H1 (cell line): Measurements from ENCODE around the gene UBE2E2. TPM values are rescaled to one million over a fixed set of nuclear protein-coding genes. Genes with fewer than 3 reads are reported as not detected.

Source experiments
- CTCF ChIA-PET: fragments of 300-600 bp; sonication (Branson Sonifier 250); formaldehyde crosslinking; loops from one replicate; lab custom pipeline; 2021; ENCODE audit not compliant: partially characterized antibody; lab: Charles Lee
- POLR2A ChIA-PET: fragments of 300-600 bp; sonication (Branson Sonifier 250); formaldehyde crosslinking; loops from one replicate; lab custom pipeline; 2021; ENCODE audit warnings: inconsistent platforms; ENCODE audit not compliant: partially characterized antibody; lab: Charles Lee
- DNase-seq, 2 experiments: peaks; one replicate each; pipeline versions ENCODE4 v3.0.0 to v3.0.0-alpha.2; 2010 to 2022; ENCODE audit warnings: low spot score in 2 of 2, low read depth in 1 of 2, mixed read lengths in 1 of 2
- FAIRE-seq: peaks from 2 replicates; lab custom pipeline; 2011; peaks lifted over from hg19 to GRCh38; lab: Jason Lieb, UNC
- H2AFZ ChIP-seq: 2 replicates; pipeline ENCODE4 v1.8.1; 2012; ENCODE audit warnings: low read length, inconsistent platforms
- H2AK5ac ChIP-seq: 2 replicates; pipeline ENCODE4 v1.6.1; 2013; ENCODE audit warnings: low read depth, low read length
- H2BK120ac ChIP-seq: replicated peaks from 2 replicates; pipeline ENCODE3; 2013; ENCODE audit warnings: low read depth, low read length, inconsistent platforms
- H2BK12ac ChIP-seq: 2 replicates; pipeline ENCODE4 v1.6.1; 2013; ENCODE audit warnings: low read depth, low read length
- H2BK15ac ChIP-seq: 2 replicates; pipeline ENCODE4 v1.6.1; 2013; ENCODE audit warnings: low read length
- H2BK20ac ChIP-seq: 2 replicates; pipeline ENCODE4 v1.6.1; 2013; ENCODE audit warnings: low read length
- H2BK5ac ChIP-seq: 2 replicates; pipeline ENCODE4 v1.6.1; 2013; ENCODE audit warnings: low read depth, low read length
- H3K14ac ChIP-seq: 2 replicates; pipeline ENCODE4 v1.6.1; 2013; ENCODE audit warnings: inconsistent platforms; ENCODE audit not compliant: insufficient read length
- H3K18ac ChIP-seq: 2 replicates; pipeline ENCODE4 v1.6.1; 2013; ENCODE audit warnings: low read length; ENCODE audit errors: extremely low read depth
- H3K23ac ChIP-seq: 2 replicates; pipeline ENCODE4 v1.6.1; 2013; ENCODE audit warnings: inconsistent platforms; ENCODE audit not compliant: insufficient read length
- H3K23me2 ChIP-seq: 2 replicates; pipeline ENCODE4 v1.6.1; 2013; ENCODE audit warnings: low read depth, low read length
- H3K27ac ChIP-seq: 2 replicates; pipeline ENCODE4 v1.6.1; 2011; ENCODE audit warnings: low read depth, low read length, inconsistent platforms
- H3K27me3 ChIP-seq, 4 experiments: replicated peaks in 1 of 4; 1 replicate in 1 of 4; 2 replicates in 3 of 4; pipeline versions ENCODE4 v1.6.1 to v1.8.1; 2011 to 2013; ENCODE audit warnings: low read length in 3 of 4, mild to moderate bottlenecking in 3 of 4, inconsistent platforms in 2 of 4, mixed read lengths in 2 of 4, moderate library complexity in 1 of 4; ENCODE audit not compliant: control insufficient read depth in 3 of 4, insufficient read depth in 3 of 4; ENCODE audit errors: extremely low read depth in 1 of 4
- H3K36me3 ChIP-seq, 4 experiments: 2 replicates each; pipeline versions ENCODE4 v1.6.1 to v1.8.1; 2011 to 2013; ENCODE audit warnings: mild to moderate bottlenecking in 4 of 4, low read length in 3 of 4, moderate library complexity in 2 of 4, control low read depth in 1 of 4, inconsistent platforms in 1 of 4; ENCODE audit not compliant: insufficient read depth in 4 of 4, control insufficient read depth in 2 of 4
- H3K4ac ChIP-seq: replicated peaks from 2 replicates; pipeline ENCODE3; 2013; ENCODE audit warnings: low read length, low read depth, mixed read lengths, inconsistent platforms; ENCODE audit not compliant: insufficient read length
- H3K4me1 ChIP-seq, 4 experiments: replicated peaks in 1 of 4; 1 replicate in 1 of 4; 2 replicates in 3 of 4; pipeline versions ENCODE4 v1.6.1 to v1.8.1; 2011 to 2013; ENCODE audit warnings: low read length in 3 of 4, inconsistent platforms in 2 of 4, mixed read lengths in 1 of 4; ENCODE audit not compliant: insufficient read depth in 4 of 4, control insufficient read depth in 3 of 4
- H3K4me2 ChIP-seq, 2 experiments: 2 replicates each; pipeline versions ENCODE4 v1.6.1 to v1.8.1; 2011 to 2013; ENCODE audit warnings: low read depth in 2 of 2, low read length in 2 of 2, control low read depth in 1 of 2, inconsistent platforms in 1 of 2, mild to moderate bottlenecking in 1 of 2; ENCODE audit not compliant: insufficient read depth in 1 of 2
- H3K4me3 ChIP-seq, 4 experiments: fragments of 200-600, 300-600 bp in 1 of 4; sonication (generic), shearing (Covaris generic), sonication (Bioruptor Twin) in 1 of 4; 2 replicates each; pipeline versions ENCODE4 v1.5.1 to v1.8.1; 2011 to 2016; ENCODE audit warnings: low read length in 4 of 4, low read depth in 3 of 4, control low read depth in 2 of 4, inconsistent platforms in 2 of 4, mild to moderate bottlenecking in 2 of 4, mixed read lengths in 1 of 4, moderate library complexity in 1 of 4; ENCODE audit not compliant: insufficient read depth in 2 of 4; ENCODE audit errors: extremely low read depth in 1 of 4
- H3K56ac ChIP-seq: replicated peaks from 2 replicates; pipeline ENCODE3; 2013; ENCODE audit warnings: low read depth, mild to moderate bottlenecking, mixed read lengths, low read length, inconsistent platforms; ENCODE audit not compliant: insufficient read length
- H3K79me1 ChIP-seq: 2 replicates; pipeline ENCODE4 v1.6.1; 2013; ENCODE audit warnings: low read depth, low read length, control low read depth
- H3K79me2 ChIP-seq, 2 experiments: 2 replicates each; pipeline versions ENCODE4 v1.6.1 to v1.8.1; 2012 to 2013; ENCODE audit warnings: low read length in 2 of 2, mild to moderate bottlenecking in 2 of 2, inconsistent platforms in 1 of 2; ENCODE audit not compliant: insufficient read depth in 2 of 2, control insufficient read depth in 1 of 2
- H3K9ac ChIP-seq, 4 experiments: replicated peaks in 1 of 4; 1 replicate in 1 of 4; 2 replicates in 3 of 4; pipeline versions ENCODE4 v1.6.1 to v1.8.1; 2011 to 2013; ENCODE audit warnings: low read depth in 3 of 4, low read length in 3 of 4, control low read depth in 2 of 4, mild to moderate bottlenecking in 2 of 4, moderate library complexity in 2 of 4, inconsistent platforms in 1 of 4; ENCODE audit errors: extremely low read depth in 1 of 4
- H3K9me3 ChIP-seq, 2 experiments: 2 replicates each; pipeline versions ENCODE4 v1.6.1 to v1.8.1; 2012 to 2013; ENCODE audit warnings: mild to moderate bottlenecking in 2 of 2, moderate library complexity in 2 of 2, control low read depth in 1 of 2, inconsistent platforms in 1 of 2, low read depth in 1 of 2, low read length in 1 of 2, mixed read lengths in 1 of 2; ENCODE audit not compliant: insufficient read depth in 2 of 2
- H4K20me1 ChIP-seq, 2 experiments: replicated peaks in 1 of 2; 2 replicates each; pipeline versions ENCODE3 to v1.8.1; 2011 to 2013; ENCODE audit warnings: inconsistent platforms in 2 of 2, low read length in 2 of 2, mild to moderate bottlenecking in 1 of 2; ENCODE audit not compliant: insufficient read depth in 2 of 2, control insufficient read depth in 1 of 2
- H4K5ac ChIP-seq: 2 replicates; pipeline ENCODE4 v1.6.1; 2013; ENCODE audit warnings: low read length, low read depth, mixed read lengths, inconsistent platforms; ENCODE audit not compliant: insufficient read length
- H4K8ac ChIP-seq: 2 replicates; pipeline ENCODE4 v1.8.0; 2013; ENCODE audit warnings: mild to moderate bottlenecking, moderate library complexity, low read length, inconsistent platforms; ENCODE audit not compliant: insufficient read depth; ENCODE audit errors: extremely low read depth
- H4K91ac ChIP-seq: replicated peaks from 2 replicates; pipeline ENCODE3; 2013; ENCODE audit warnings: low read length, mixed read lengths, inconsistent platforms; ENCODE audit not compliant: insufficient read length
- BACH1 ChIP-seq: IDR thresholded peaks from 2 replicates; pipeline ENCODE4 v1.6.1; 2012; ENCODE audit warnings: low read length, improper control_type of control experiment
- CEBPB ChIP-seq: IDR thresholded peaks from 2 replicates; pipeline ENCODE4 v1.6.1; 2012; ENCODE audit warnings: low read depth, low read length
- CREB1 ChIP-seq: IDR thresholded peaks from 2 replicates; pipeline ENCODE4 v1.6.1; 2012; ENCODE audit warnings: inconsistent platforms
- CTBP2 ChIP-seq: IDR thresholded peaks from 2 replicates; pipeline ENCODE4 v1.7.0; 2011; ENCODE audit warnings: borderline replicate concordance, mild to moderate bottlenecking, moderate library complexity, mixed read lengths, low read length; ENCODE audit not compliant: insufficient read depth, insufficient read length
- CTCF ChIP-seq, 3 experiments: IDR thresholded peaks; 1 replicate in 2 of 3; 2 replicates in 1 of 3; pipeline versions ENCODE4 v1.5.1 to v1.6.1; 2011; ENCODE audit warnings: low read length in 3 of 3, mild to moderate bottlenecking in 3 of 3, inconsistent platforms in 2 of 3, low read depth in 1 of 3, moderate library complexity in 1 of 3; ENCODE audit not compliant: insufficient read depth in 1 of 3; ENCODE audit errors: control extremely low read depth in 1 of 3
- EP300 ChIP-seq, 2 experiments: IDR thresholded peaks; 1 replicate in 1 of 2; 2 replicates in 1 of 2; pipeline ENCODE4 v1.6.1; 2011 to 2012; ENCODE audit warnings: low read depth in 2 of 2, low read length in 2 of 2, mild to moderate bottlenecking in 2 of 2, borderline replicate concordance in 1 of 2, inconsistent platforms in 1 of 2, moderate library complexity in 1 of 2
- MAFK ChIP-seq: IDR thresholded peaks from 2 replicates; pipeline ENCODE4 v1.6.1; 2012; ENCODE audit warnings: low read depth, mild to moderate bottlenecking, improper control_type of control experiment, low read length
- POU5F1 ChIP-seq: IDR thresholded peaks from 2 replicates; pipeline ENCODE4 v1.6.1; 2011; ENCODE audit warnings: low read depth, mild to moderate bottlenecking, low read length, moderate library complexity
- RXRA ChIP-seq: IDR thresholded peaks from 2 replicates; pipeline ENCODE4 v1.6.1; 2011; ENCODE audit warnings: low read depth, mild to moderate bottlenecking, low read length, moderate library complexity; ENCODE audit not compliant: insufficient read depth
- ZNF274 ChIP-seq: IDR thresholded peaks from 2 replicates; pipeline ENCODE4 v1.7.0; 2012; ENCODE audit warnings: low read length, borderline replicate concordance; ENCODE audit errors: extremely low read depth
- WGBS, 2 experiments: shearing (Covaris generic) in 1 of 2; methylation state at CpG; one replicate each; pipeline versions ENCODE4 v1.1.6 to v1.1.7; 2013 to 2015; ENCODE audit warnings: low lambda C conversion rate in 2 of 2, mixed read lengths in 2 of 2, inconsistent platforms in 1 of 2, low coverage in 1 of 2, missing lambda C conversion rate in 1 of 2; ENCODE audit not compliant: insufficient replicate concordance in 2 of 2, insufficient coverage in 1 of 2, insufficient read length in 1 of 2; ENCODE audit errors: extremely low coverage in 1 of 2, missing lambda C conversion rate in 1 of 2; 5-methylcytosine and 5-hydroxymethylcytosine counted together
- polyA plus RNA-seq, 7 experiments: library from polyadenylated mRNA; depleted of rRNA in 3 of 7; stranded (reverse) in 5 of 7; unstranded in 2 of 7; fragments of >200 nt in 5 of 7; fragments of 200-250 nt in 2 of 7; gene quantifications; 1 replicate in 5 of 7; 2 replicates in 1 of 7; 4 replicates in 1 of 7; pipeline versions ENCODE4 v1.2.1 to v1.2.3, GENCODE V29; 2011 to 2013; ENCODE audit warnings: missing spikeins in 2 of 7, mixed read lengths in 2 of 7
- total RNA-seq: library from RNA; stranded (reverse); fragmentation: NEBNext Ultra II Directional; extraction: Animal tissue kit (Norgen Biotek cat#: 25700); gene quantifications from 2 replicates; pipeline ENCODE4 v1.2.1, GENCODE V29; 2021

UBE2E2 gene
- total and polyA plus RNA-seq, 2 of the 8 experiments (the other 6 are each of a cell fraction or from before 2014, with no cell fraction given) = 57.6 to 70.6 TPM

DNA sequence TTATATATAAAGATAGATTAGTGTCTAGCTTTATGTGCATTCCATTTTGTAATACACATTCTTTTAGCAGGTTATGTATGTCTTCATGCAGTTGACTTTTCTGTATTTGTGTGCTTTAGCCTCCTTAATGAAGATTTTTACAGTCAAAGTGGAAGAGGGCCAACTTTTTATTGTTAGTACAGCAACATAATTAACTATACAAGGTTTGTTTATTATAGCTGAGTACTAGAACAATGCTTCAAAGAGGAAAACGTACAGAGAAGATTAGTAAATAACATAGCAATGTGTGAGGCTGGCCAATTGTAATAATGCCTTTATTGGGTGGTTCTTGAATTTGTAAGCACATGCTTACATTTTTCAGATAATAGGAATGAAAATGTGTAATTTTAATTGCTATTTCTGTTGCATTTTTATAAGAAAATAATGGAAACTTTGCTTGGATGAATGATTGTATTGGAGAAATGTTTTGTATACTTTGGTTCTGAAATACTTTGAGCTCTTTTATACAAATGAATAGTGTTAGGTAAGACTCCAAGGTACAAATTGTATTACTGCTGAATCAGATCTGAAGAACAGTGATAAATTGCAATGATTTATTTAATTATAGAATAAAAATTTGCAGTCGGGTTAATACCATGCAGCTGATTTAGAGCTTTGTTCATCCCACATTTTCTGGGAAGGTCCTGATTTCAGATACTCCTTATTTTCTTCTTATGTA lies 41.4 kb downstream of the UBE2E2 start:
- Histone ChIP-seq H4K8ac (no peak overlapping the region), H3K9me3 (no peaks in the 10 kb centered on the region), H3K56ac (no peak overlapping the region), H2BK12ac (no peak overlapping the region), H3K36me3 (no peaks in the 10 kb centered on the region), H3K23me2 (no peaks in the 10 kb centered on the region), H3K79me2 (peaks cover 0 to 54% of the 10 kb centered on the region in 2 experiments; a peak in 2 of 4 replicates), H2AK5ac (no peak overlapping the region), H3K27me3 (no peaks in the 10 kb centered on the region), H3K79me1 (peaks cover 2% of the 10 kb centered on the region; the same call in 1 of the 2 replicates), H2BK120ac (no peak overlapping the region), H3K4ac (no peak overlapping the region), H3K23ac (no peak overlapping the region), H4K20me1 (peaks cover 0 to 1% of the 10 kb centered on the region in 2 experiments), H4K91ac (no peak overlapping the region), H2BK15ac (no peak overlapping the region), H2BK20ac (no peak overlapping the region), H4K5ac (no peak overlapping the region), H3K9ac (no peak overlapping the region), H3K4me2 (no peak overlapping the region), H2AFZ (no peak overlapping the region), H2BK5ac (no peak overlapping the region), H3K27ac (no peak overlapping the region), H3K18ac (no peak overlapping the region), H3K4me3 (no peak overlapping the region), H3K14ac (no peak overlapping the region), H3K4me1 (peaks cover 0 to 3% (median 0%) of the 10 kb centered on the region in 4 experiments; a peak in 1 of 7 replicates)
- no peak for DNase-seq
- ChIA-PET CTCF (no interaction called here), POLR2A (interaction anchor here (0.7 kb wide), 1 partner anchor 672 kb away, joined by 3 read pairs; the partner anchor contains the start of genes NKIRAS1 and RPL15)
- no peak for FAIRE-seq
- no peak for TF ChIP-seq CTBP2
- TF ChIP-seq MAFK = no peak
- no peak for TF ChIP-seq CTCF (IDR thresholded peaks at IDR 0.05; ENCODE audit: control extremely low read depth in 1 of 3, insufficient read depth in 1 of 3, low read depth in 1 of 3, low read length in 3 of 3)
- TF ChIP-seq CREB1 = no peak
- TF ChIP-seq POU5F1 = no peak
- TF ChIP-seq ZNF274 = no peak
- no peak for TF ChIP-seq BACH1
- TF ChIP-seq RXRA = no peak
- no peak for TF ChIP-seq CEBPB
- TF ChIP-seq EP300 (IDR thresholded peaks at IDR 0.05; ENCODE audit: borderline replicate concordance in 1 of 2, low read depth in 2 of 2, low read length in 2 of 2) = no peak
- 89% methylated on average over 2 of the region's 2 CpGs; no CpG with 5 or more reads in 1 of the 2 experiments for WGBS, 2 experiments
